Trophoblast cell (in vitro differentiated cells and primary cell): Measurements from ENCODE around the gene CEP192.

Experiments
- DNase-seq, 2 donors: peaks; one replicate each; pipeline ENCODE4 v3.0.0-alpha.2; 2016
- H2AFZ ChIP-seq: 2 replicates; pipeline ENCODE4 v1.6.1; 2013; ENCODE audit warnings: low read length, moderate library complexity, mild to moderate bottlenecking; ENCODE audit not compliant: insufficient read depth, poor library complexity
- H2AK5ac ChIP-seq: 2 replicates; pipeline ENCODE4 v1.6.1; 2013; ENCODE audit warnings: mild to moderate bottlenecking, low read length
- H2BK120ac ChIP-seq: 2 replicates; pipeline ENCODE4 v1.6.1; 2013; ENCODE audit warnings: low read length, mild to moderate bottlenecking, moderate library complexity; ENCODE audit not compliant: insufficient read depth, poor library complexity
- H2BK12ac ChIP-seq: 2 replicates; pipeline ENCODE4 v1.6.1; 2013; ENCODE audit warnings: mild to moderate bottlenecking, low read length, moderate library complexity
- H2BK5ac ChIP-seq: 2 replicates; pipeline ENCODE4 v1.6.1; 2013; ENCODE audit warnings: low read length, low read depth, moderate library complexity, mild to moderate bottlenecking; ENCODE audit not compliant: poor library complexity
- H3K14ac ChIP-seq: 2 replicates; pipeline ENCODE4 v1.6.1; 2013; ENCODE audit warnings: mild to moderate bottlenecking, low read length
- H3K18ac ChIP-seq: 2 replicates; pipeline ENCODE4 v1.6.1; 2013; ENCODE audit warnings: mild to moderate bottlenecking, low read length
- H3K23ac ChIP-seq: 2 replicates; pipeline ENCODE4 v1.6.1; 2013; ENCODE audit warnings: low read length
- H3K27ac ChIP-seq: 2 replicates; pipeline ENCODE4 v1.5.1; 2013; ENCODE audit warnings: low read depth, mild to moderate bottlenecking, inconsistent platforms, low read length, moderate library complexity
- H3K27me3 ChIP-seq: 2 replicates; pipeline ENCODE4 v1.6.1; 2013; ENCODE audit warnings: inconsistent platforms, mild to moderate bottlenecking, low read length, moderate library complexity; ENCODE audit not compliant: insufficient read depth
- H3K36me3 ChIP-seq, 2 experiments: 1 replicate in 1 of 2; 2 replicates in 1 of 2; pipeline ENCODE4 v1.6.1; 2013; ENCODE audit warnings: low read length in 2 of 2, mild to moderate bottlenecking in 2 of 2, moderate library complexity in 1 of 2; ENCODE audit not compliant: insufficient read depth in 2 of 2, control insufficient read depth in 1 of 2
- H3K4ac ChIP-seq: 2 replicates; pipeline ENCODE4 v1.6.1; 2013; ENCODE audit warnings: low read depth, mild to moderate bottlenecking, low read length, moderate library complexity
- H3K4me1 ChIP-seq, 2 experiments: 1 replicate in 1 of 2; 2 replicates in 1 of 2; pipeline ENCODE4 v1.6.1; 2013; ENCODE audit warnings: low read length in 2 of 2, mild to moderate bottlenecking in 2 of 2, moderate library complexity in 1 of 2; ENCODE audit not compliant: insufficient read depth in 2 of 2, control insufficient read depth in 1 of 2
- H3K4me2 ChIP-seq: 2 replicates; pipeline ENCODE4 v1.6.1; 2013; ENCODE audit warnings: inconsistent platforms, mild to moderate bottlenecking, low read length, moderate library complexity
- H3K4me3 ChIP-seq: 2 replicates; pipeline ENCODE4 v1.5.1; 2013; ENCODE audit warnings: mild to moderate bottlenecking, low read depth, low read length, inconsistent platforms
- H3K79me1 ChIP-seq: one replicate; pipeline ENCODE4 v1.6.1; 2013; ENCODE audit warnings: low read length
- H3K79me2 ChIP-seq: 2 replicates; pipeline ENCODE4 v1.6.1; 2013; ENCODE audit warnings: low read length, mild to moderate bottlenecking; ENCODE audit not compliant: control insufficient read depth, insufficient read depth, poor library complexity
- H3K9ac ChIP-seq: 2 replicates; pipeline ENCODE4 v1.6.1; 2013; ENCODE audit warnings: mild to moderate bottlenecking, low read length
- H3K9me3 ChIP-seq: 2 replicates; pipeline ENCODE4 v1.6.1; 2013; ENCODE audit warnings: low read depth, mild to moderate bottlenecking, control low read depth, inconsistent platforms, low read length; ENCODE audit not compliant: insufficient read depth
- H4K12ac ChIP-seq: 2 replicates; pipeline ENCODE4 v1.6.1; 2013; ENCODE audit warnings: low read depth, mild to moderate bottlenecking, low read length, moderate library complexity
- H4K8ac ChIP-seq: 2 replicates; pipeline ENCODE4 v1.6.1; 2013; ENCODE audit warnings: low read depth, mild to moderate bottlenecking, low read length, moderate library complexity
- H4K91ac ChIP-seq: one replicate; pipeline ENCODE4 v1.6.1; 2013; ENCODE audit warnings: low read depth, mild to moderate bottlenecking, low read length, moderate library complexity
- WGBS: extraction: QIAGEN DNeasy Blood & Tissue Kit; methylation state at CpG from one replicate; pipeline ENCODE4 v1.1.7; 2013; ENCODE audit warnings: missing lambda C conversion rate; ENCODE audit not compliant: insufficient read length, insufficient coverage; ENCODE audit errors: extremely low coverage; 5-methylcytosine and 5-hydroxymethylcytosine counted together

CEP192 gene

GRCh38 chr18:13141209-13141608 lies 150.0 kb downstream of the CEP192 start:
- no peak overlapping the region for H4K12ac ChIP-seq
- H3K14ac ChIP-seq, result no peak overlapping the region
- no peaks in the 10 kb centered on the region for H3K79me1 ChIP-seq
- no peak overlapping the region for H4K91ac ChIP-seq
- no peak overlapping the region for H3K4me3 ChIP-seq
- H2BK5ac ChIP-seq, result no peak overlapping the region
- H2BK12ac ChIP-seq, result no peak overlapping the region
- no peak overlapping the region for H3K4ac ChIP-seq
- no CpG with 5 or more reads among the region's 6 CpGs for WGBS
- no peak for DNase-seq
- peaks cover 7% of the 10 kb centered on the region for H3K9me3 ChIP-seq
- no peak overlapping the region for H2AFZ ChIP-seq
- H2AK5ac ChIP-seq, result no peak overlapping the region
- H2BK120ac ChIP-seq, result no peak overlapping the region
- H3K18ac ChIP-seq, result no peak overlapping the region
- H4K8ac ChIP-seq, result no peak overlapping the region
- no peaks in the 10 kb centered on the region for H3K79me2 ChIP-seq
- no peaks in the 10 kb centered on the region for H3K27me3 ChIP-seq
- no peak overlapping the region for H3K9ac ChIP-seq
- H3K4me2 ChIP-seq, result no peak overlapping the region
- no peaks in the 10 kb centered on the region for H3K4me1 ChIP-seq
- H3K23ac ChIP-seq, result no peak overlapping the region
- no peak overlapping the region for H3K27ac ChIP-seq
- no peaks in the 10 kb centered on the region for H3K36me3 ChIP-seq

- no peak overlapping the region for H2AFZ ChIP-seq
- H2BK12ac ChIP-seq, result no peak overlapping the region
- no peak for DNase-seq
- no peak overlapping the region for H3K27ac ChIP-seq
- no peak overlapping the region for H2BK120ac ChIP-seq
- H4K8ac ChIP-seq, result no peak overlapping the region
- H2BK5ac ChIP-seq, result no peak overlapping the region
- H3K36me3 ChIP-seq, result no peaks in the 10 kb centered on the region
- no peak overlapping the region for H3K9ac ChIP-seq
- H3K4me1 ChIP-seq, result no peaks in the 10 kb centered on the region
- no peak overlapping the region for H4K12ac ChIP-seq
- H4K91ac ChIP-seq, result no peak overlapping the region
- WGBS, result no CpG with 5 or more reads among the region's 4 CpGs
- H3K79me1 ChIP-seq, result no peaks in the 10 kb centered on the region
- H3K9me3 ChIP-seq, result peaks cover 5% of the 10 kb centered on the region
- no peak overlapping the region for H3K18ac ChIP-seq
- no peaks in the 10 kb centered on the region for H3K79me2 ChIP-seq
- H3K4me2 ChIP-seq, result no peak overlapping the region
- no peak overlapping the region for H3K4ac ChIP-seq
- H3K23ac ChIP-seq, result no peak overlapping the region
- H2AK5ac ChIP-seq, result no peak overlapping the region
- no peak overlapping the region for H3K4me3 ChIP-seq
- no peaks in the 10 kb centered on the region for H3K27me3 ChIP-seq
- no peak overlapping the region for H3K14ac ChIP-seq
These were observed 154.6 kb downstream of the CEP192 start for GRCh38 chr18:13145636-13146190.

- Histone ChIP-seq H2BK120ac (no peak overlapping the region), H3K4ac (no peak overlapping the region), H4K8ac (no peak overlapping the region), H3K79me2 (no peaks in the 10 kb centered on the region), H3K9me3 (peaks cover 5% of the 10 kb centered on the region), H4K12ac (no peak overlapping the region), H3K4me3 (no peak overlapping the region), H3K4me1 (no peaks in the 10 kb centered on the region), H3K9ac (no peak overlapping the region), H3K79me1 (no peaks in the 10 kb centered on the region), H2BK12ac (no peak overlapping the region), H3K27me3 (no peaks in the 10 kb centered on the region), H3K23ac (no peak overlapping the region), H3K18ac (no peak overlapping the region), H3K27ac (no peak overlapping the region), H3K36me3 (no peaks in the 10 kb centered on the region), H3K14ac (no peak overlapping the region), H2AFZ (no peak overlapping the region), H4K91ac (no peak overlapping the region), H2AK5ac (no peak overlapping the region), H2BK5ac (no peak overlapping the region), H3K4me2 (no peak overlapping the region)
- no CpG with 5 or more reads among the region's 6 CpGs for WGBS
- no peak for DNase-seq
These were observed 156.0 kb downstream of the CEP192 start for GRCh38 chr18:13147130-13147529.

- no peaks in the 10 kb centered on the region for H3K36me3 ChIP-seq
- no peak overlapping the region for H2BK120ac ChIP-seq
- H3K14ac ChIP-seq, result no peak overlapping the region
- no peak overlapping the region for H3K4me2 ChIP-seq
- no peak overlapping the region for H2AK5ac ChIP-seq
- no peak overlapping the region for H3K4me3 ChIP-seq
- no peak overlapping the region for H3K9ac ChIP-seq
- no peaks in the 10 kb centered on the region for H3K79me1 ChIP-seq
- H2AFZ ChIP-seq, result no peak overlapping the region
- H4K91ac ChIP-seq, result no peak overlapping the region
- H3K4me1 ChIP-seq, result no peaks in the 10 kb centered on the region
- no peaks in the 10 kb centered on the region for H3K9me3 ChIP-seq
- no peak overlapping the region for H4K12ac ChIP-seq
- H4K8ac ChIP-seq, result no peak overlapping the region
- no peaks in the 10 kb centered on the region for H3K79me2 ChIP-seq
- WGBS, result no CpG with 5 or more reads among the region's 5 CpGs
- no peak for DNase-seq
- H3K18ac ChIP-seq, result no peak overlapping the region
- H3K27me3 ChIP-seq, result no peaks in the 10 kb centered on the region
- no peak overlapping the region for H3K4ac ChIP-seq
- H3K27ac ChIP-seq, result no peak overlapping the region
- no peak overlapping the region for H3K23ac ChIP-seq
- H2BK12ac ChIP-seq, result no peak overlapping the region
- H2BK5ac ChIP-seq, result no peak overlapping the region
These were observed 160.5 kb downstream of the CEP192 start for GRCh38 chr18:13151656-13152055.
